ENCODE data around the gene CYB5A. TPM values are rescaled to one million over a fixed set of nuclear protein-coding genes. Genes with fewer than 3 reads are reported as not detected.

The CYB5A gene
- total RNA-seq, 1 donor from 2014 or later: 38.1 TPM

DNA sequence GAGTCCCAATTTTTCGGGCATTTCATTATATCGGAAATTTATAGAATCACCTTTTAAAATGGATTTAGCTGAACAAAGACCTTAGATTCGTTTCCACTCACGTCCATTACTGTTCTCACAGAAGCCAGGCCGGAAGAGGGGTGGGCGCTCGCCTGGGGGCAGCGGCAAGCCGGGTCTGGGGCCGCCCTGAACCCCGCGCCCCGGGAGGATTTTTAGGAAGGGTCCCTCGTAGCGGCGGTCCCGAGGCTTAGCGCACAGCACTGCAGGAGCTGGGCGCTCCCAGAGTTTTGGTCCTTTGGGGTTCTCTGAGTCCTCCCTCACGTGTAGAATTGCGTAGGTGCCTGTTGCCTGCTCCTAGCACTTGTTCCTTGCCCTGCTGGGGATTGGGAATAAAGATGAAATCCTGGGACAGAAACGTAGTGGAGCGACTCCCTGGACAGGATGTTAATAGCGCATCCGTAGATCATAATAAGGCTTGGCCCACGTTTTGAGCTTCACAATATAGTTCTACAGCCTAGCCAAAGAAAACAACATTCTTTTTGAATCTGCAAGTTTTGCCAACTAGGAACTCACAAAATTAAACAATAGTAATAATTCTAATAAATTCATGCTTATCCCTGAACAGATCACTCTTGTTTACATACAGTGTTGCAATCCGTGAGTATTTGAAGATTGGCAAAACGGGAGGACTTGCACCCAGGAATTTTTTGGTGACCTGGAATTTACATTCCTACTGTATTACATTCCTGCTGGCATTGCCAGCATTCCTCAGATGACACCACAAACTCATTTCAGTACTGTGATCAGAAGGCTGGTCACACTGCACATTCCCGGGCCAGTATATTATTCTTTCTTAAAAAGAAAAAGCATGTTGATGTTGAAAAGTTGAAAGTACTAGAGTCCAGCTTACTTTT is 24.8 kb upstream of the CYB5A start:
- Mint-ChIP-seq H3K9me3 (peaks cover 3% of the 10 kb centered on the region), H3K27ac (ENCODE audit: unreplicated experiment) (no peak overlapping the region), H3K27me3 (ENCODE audit: low read depth) (no peaks in the 10 kb centered on the region), H3K36me3 (ENCODE audit: low read depth) (no peaks in the 10 kb centered on the region), H3K4me1 (no peaks in the 10 kb centered on the region), H3K4me3 (no peak overlapping the region)
- DNase-seq (ENCODE audit: low read depth, low spot score): no peak
- TF ChIP-seq, protein P1, sequence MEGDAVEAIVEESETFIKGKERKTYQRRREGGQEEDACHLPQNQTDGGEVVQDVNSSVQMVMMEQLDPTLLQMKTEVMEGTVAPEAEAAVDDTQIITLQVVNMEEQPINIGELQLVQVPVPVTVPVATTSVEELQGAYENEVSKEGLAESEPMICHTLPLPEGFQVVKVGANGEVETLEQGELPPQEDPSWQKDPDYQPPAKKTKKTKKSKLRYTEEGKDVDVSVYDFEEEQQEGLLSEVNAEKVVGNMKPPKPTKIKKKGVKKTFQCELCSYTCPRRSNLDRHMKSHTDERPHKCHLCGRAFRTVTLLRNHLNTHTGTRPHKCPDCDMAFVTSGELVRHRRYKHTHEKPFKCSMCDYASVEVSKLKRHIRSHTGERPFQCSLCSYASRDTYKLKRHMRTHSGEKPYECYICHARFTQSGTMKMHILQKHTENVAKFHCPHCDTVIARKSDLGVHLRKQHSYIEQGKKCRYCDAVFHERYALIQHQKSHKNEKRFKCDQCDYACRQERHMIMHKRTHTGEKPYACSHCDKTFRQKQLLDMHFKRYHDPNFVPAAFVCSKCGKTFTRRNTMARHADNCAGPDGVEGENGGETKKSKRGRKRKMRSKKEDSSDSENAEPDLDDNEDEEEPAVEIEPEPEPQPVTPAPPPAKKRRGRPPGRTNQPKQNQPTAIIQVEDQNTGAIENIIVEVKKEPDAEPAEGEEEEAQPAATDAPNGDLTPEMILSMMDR (conservative IDR thresholded peaks at IDR 0.05): no peak

DNA sequence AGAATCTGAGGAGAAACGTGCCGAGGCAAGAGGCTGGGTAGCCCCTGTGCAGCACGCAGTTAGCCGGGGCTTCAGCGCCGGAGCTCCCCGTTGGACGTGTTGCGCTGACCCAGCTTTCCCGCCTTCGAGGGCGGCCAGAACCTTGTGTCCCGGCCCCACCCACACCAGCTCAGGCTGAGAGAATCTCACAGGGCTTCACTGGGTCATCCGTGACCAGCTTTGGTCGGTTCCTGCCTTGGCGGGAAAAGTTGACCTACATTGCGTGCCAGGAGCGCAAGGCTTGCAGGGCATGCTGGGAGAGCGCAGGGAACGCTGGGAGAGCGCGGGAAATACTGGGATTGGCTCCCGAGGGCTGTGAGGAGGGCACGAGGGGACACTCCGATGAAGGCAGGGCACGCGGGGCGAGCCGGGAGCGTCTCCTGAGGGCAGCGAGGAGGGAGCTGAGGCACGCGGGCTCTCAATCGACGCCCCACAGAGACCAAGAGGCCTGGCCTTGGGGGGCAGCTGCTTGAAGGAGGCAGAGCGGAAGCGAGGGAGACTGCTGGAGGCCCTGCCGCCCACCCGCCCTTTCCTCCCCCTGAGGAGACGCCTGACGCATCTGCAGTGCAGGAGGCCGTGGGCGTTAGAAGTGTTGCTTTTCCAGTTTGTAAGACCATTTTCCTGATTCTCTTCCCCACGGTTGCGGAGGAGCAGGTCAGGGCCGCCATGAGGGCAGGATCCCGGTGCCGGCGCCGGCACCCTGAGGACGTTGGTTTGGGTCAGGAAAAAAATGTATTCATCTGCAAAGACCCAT is 23.9 kb upstream of the CYB5A start, which contains the start of gene C18orf63:
Gene C18orf63 (plus strand): TSS at position 376 of the 793 bp plus-strand sequence. CDS start 2,027 bp downstream, outside the sequence.
- no peak within 1 kb of the TSS for H3K4me3 Mint-ChIP-seq
- no peaks in the 10 kb centered on the region for H3K4me1 Mint-ChIP-seq
- DNase-seq (ENCODE audit: low read depth, low spot score): no peak
- no peak within 1 kb of the TSS for H3K27ac Mint-ChIP-seq (ENCODE audit: unreplicated experiment)
- no peaks in the 10 kb centered on the region for H3K27me3 Mint-ChIP-seq (ENCODE audit: low read depth)
- H3K9me3 Mint-ChIP-seq: peaks cover 3% of the 10 kb centered on the region
- TF ChIP-seq, protein P1 (conservative IDR thresholded peaks at IDR 0.05): no peak
- no peaks in the 10 kb centered on the region for H3K36me3 Mint-ChIP-seq (ENCODE audit: low read depth)

DNA sequence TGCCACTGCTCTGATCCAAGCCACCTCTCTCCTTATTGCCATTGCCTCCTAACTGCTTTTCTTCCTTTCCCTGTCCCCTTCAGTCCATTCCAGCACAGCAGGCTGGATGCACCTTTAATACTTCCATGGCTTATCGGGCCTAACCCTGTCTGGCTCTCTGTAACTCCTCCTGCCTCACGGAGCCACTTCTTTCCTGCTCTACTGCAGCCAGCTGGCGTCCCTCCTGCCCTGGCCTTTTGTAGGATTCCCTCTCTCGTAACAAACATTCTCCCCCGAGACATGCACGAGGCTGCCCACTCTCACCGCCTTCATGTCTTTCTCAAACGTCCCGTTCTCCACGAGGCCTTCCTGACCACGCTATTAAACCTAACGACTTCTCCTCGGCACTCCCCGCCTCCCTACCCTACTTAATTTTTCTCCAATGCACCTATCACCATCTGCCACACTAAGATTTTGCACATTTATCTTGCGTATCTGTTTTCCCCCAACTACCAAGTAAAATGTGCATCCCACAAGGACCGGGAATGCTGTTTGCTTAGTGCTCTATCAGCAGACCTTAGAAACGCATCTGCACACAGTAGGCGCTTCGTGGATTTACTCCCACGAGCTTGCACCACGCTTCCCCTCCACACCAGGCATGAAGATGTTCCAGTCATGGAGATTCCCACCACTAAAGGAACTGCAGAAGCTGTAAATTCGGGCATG is 23.1 kb upstream of the CYB5A start:
- H3K9me3 Mint-ChIP-seq: peaks cover 3% of the 10 kb centered on the region
- H3K4me3 Mint-ChIP-seq: no peak overlapping the region
- DNase-seq (ENCODE audit: low read depth, low spot score): no peak
- H3K36me3 Mint-ChIP-seq (ENCODE audit: low read depth): no peaks in the 10 kb centered on the region
- no peaks in the 10 kb centered on the region for H3K4me1 Mint-ChIP-seq
- H3K27me3 Mint-ChIP-seq (ENCODE audit: low read depth): peaks cover 4% of the 10 kb centered on the region
- no peak overlapping the region for H3K27ac Mint-ChIP-seq (ENCODE audit: unreplicated experiment)
- TF ChIP-seq, protein P1 (conservative IDR thresholded peaks at IDR 0.05): no peak

DNA sequence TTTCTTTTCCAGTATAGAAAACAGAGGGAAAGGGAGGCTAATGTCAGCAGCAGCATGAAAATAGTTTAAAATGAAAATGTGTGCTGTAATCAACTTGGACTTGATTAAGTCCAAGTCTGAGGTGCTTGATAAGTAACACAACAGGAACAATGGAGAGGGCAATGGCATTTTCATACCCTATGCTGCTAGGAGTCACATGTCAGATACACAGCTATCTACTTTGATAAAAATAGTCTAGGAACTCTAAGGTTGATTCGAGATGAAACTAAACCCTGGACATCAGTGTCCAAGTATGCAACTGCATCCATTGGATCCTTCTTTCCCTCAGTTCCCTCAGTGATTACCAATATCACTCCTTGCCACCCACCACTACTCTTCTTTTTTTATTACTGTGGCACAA is 19.2 kb upstream of the CYB5A start:
- H3K4me3 Mint-ChIP-seq: no peak overlapping the region
- H3K27me3 Mint-ChIP-seq (ENCODE audit: low read depth): peaks cover 6% of the 10 kb centered on the region
- H3K27ac Mint-ChIP-seq (ENCODE audit: unreplicated experiment): no peak overlapping the region
- peaks cover 6% of the 10 kb centered on the region for H3K9me3 Mint-ChIP-seq
- no peaks in the 10 kb centered on the region for H3K4me1 Mint-ChIP-seq
- no peaks in the 10 kb centered on the region for H3K36me3 Mint-ChIP-seq (ENCODE audit: low read depth)
- DNase-seq (ENCODE audit: low read depth, low spot score): no peak
- TF ChIP-seq, protein P1 (conservative IDR thresholded peaks at IDR 0.05): no peak

DNA sequence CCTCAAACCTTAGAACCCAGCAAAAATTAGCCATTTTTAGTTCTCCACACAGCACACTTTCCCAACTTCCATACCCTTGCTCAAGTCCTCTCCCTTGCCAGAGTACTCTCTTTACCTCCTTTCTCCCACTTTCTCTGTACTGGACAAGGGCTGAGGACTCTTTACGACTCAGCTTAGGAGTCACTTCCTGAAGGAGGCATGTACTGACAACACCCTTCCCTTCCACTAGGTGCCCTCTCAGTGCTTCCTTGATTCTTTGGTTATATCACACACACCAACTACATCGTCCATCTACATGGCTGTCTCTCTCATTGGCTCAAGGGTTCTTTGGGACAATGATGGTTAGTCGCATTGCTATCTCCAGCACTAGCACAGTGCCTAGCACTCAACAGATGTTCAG is 18.6 kb upstream of the CYB5A start:
- H3K4me1 Mint-ChIP-seq: no peaks in the 10 kb centered on the region
- TF ChIP-seq, protein P1 (conservative IDR thresholded peaks at IDR 0.05): peak; percentile 26
- DNase-seq (ENCODE audit: low read depth, low spot score): no peak
- no peak overlapping the region for H3K4me3 Mint-ChIP-seq
- no peaks in the 10 kb centered on the region for H3K36me3 Mint-ChIP-seq (ENCODE audit: low read depth)
- no peak overlapping the region for H3K27ac Mint-ChIP-seq (ENCODE audit: unreplicated experiment)
- peaks cover 7% of the 10 kb centered on the region for H3K27me3 Mint-ChIP-seq (ENCODE audit: low read depth)
- peaks cover 6% of the 10 kb centered on the region for H3K9me3 Mint-ChIP-seq
